Smooth muscle cell (in vitro differentiated cells): ENCODE results near the gene ACAD9. TPM values are rescaled to one million over a fixed set of nuclear protein-coding genes. Genes with fewer than 3 reads are reported as not detected.

Experiments used
- DNase-seq: peaks from one replicate; lab custom pipeline; 2025; ENCODE audit not compliant: unreplicated experiment; lab: John Stamatoyannopoulos, UW
- H2AFZ ChIP-seq: fragments of 200-600 bp; sonication (generic); 2 replicates; pipeline ENCODE4 v1.6.0; 2016; ENCODE audit warnings: antibody characterized with exemption, low read depth, mild to moderate bottlenecking
- H3F3A ChIP-seq: fragments of 200-600 bp; sonication (generic); 2 replicates; pipeline ENCODE4 v1.6.0; 2017; ENCODE audit warnings: antibody characterized with exemption, low read depth
- H3K27ac ChIP-seq: fragments of 200-600 bp; sonication (generic); 2 replicates; pipeline ENCODE4 v1.5.1; 2016; ENCODE audit warnings: low read depth, mild to moderate bottlenecking
- H3K27me3 ChIP-seq: fragments of 200-600 bp; sonication (generic); 2 replicates; pipeline ENCODE4 v1.6.1; 2016; ENCODE audit warnings: low read depth, mild to moderate bottlenecking
- H3K36me3 ChIP-seq: fragments of 200-600 bp; sonication (generic); 2 replicates; pipeline ENCODE4 v1.5.1; 2016; ENCODE audit warnings: low read depth
- H3K4me1 ChIP-seq: fragments of 200-600 bp; sonication (generic); 2 replicates; pipeline ENCODE4 v1.5.1; 2016; ENCODE audit warnings: low read depth
- H3K4me2 ChIP-seq: fragments of 200-600 bp; sonication (generic); 2 replicates; pipeline ENCODE4 v1.6.0; 2016; ENCODE audit warnings: mild to moderate bottlenecking
- H3K4me3 ChIP-seq: fragments of 200-600 bp; sonication (generic); 2 replicates; pipeline ENCODE4 v1.5.1; 2016; ENCODE audit warnings: mild to moderate bottlenecking
- H3K79me2 ChIP-seq: fragments of 200-600 bp; sonication (generic); 2 replicates; pipeline ENCODE4 v1.6.0; 2016; ENCODE audit warnings: low read depth, mild to moderate bottlenecking
- H3K9ac ChIP-seq: fragments of 200-600 bp; sonication (generic); 2 replicates; pipeline ENCODE4 v1.6.0; 2016; ENCODE audit warnings: low read depth
- H3K9me3 ChIP-seq: fragments of 200-600 bp; sonication (generic); replicated peaks from 2 replicates; pipeline ENCODE4 v1.5.1; 2016; ENCODE audit warnings: low read depth
- H4K20me1 ChIP-seq: fragments of 200-600 bp; sonication (generic); 2 replicates; pipeline ENCODE4 v1.6.0; 2016; ENCODE audit warnings: low read depth
- WGBS: methylation state at CpG from one replicate; pipeline ENCODE4 v1.1.7; 2016; ENCODE audit warnings: low lambda C conversion rate; 5-methylcytosine and 5-hydroxymethylcytosine counted together
- polyA plus RNA-seq: library from polyadenylated mRNA; unstranded; fragments of >200 nt; fragmentation: Nextera tagmentation; extraction: Ambion mirVana; gene quantifications from 2 replicates; pipeline ENCODE4 v1.2.1, GENCODE V29; 2016
- total RNA-seq: library from RNA; depleted of rRNA; stranded (reverse); fragments of >200 nt; gene quantifications from 2 replicates; pipeline ENCODE4 v1.2.3, GENCODE V29; 2014
- TF ChIP-seq, protein P1 (sequence below): fragments of 200-600 bp; sonication (generic); IDR thresholded peaks from 2 replicates; pipeline ENCODE4 v1.5.1; 2017; ENCODE audit warnings: borderline replicate concordance, mild to moderate bottlenecking, antibody characterized with exemption; ENCODE audit not compliant: insufficient read depth, poor library complexity, severe bottlenecking

ACAD9 gene
- total and polyA plus RNA-seq, 2 experiments from 2014 or later = 24.4 to 24.5 TPM

DNA sequence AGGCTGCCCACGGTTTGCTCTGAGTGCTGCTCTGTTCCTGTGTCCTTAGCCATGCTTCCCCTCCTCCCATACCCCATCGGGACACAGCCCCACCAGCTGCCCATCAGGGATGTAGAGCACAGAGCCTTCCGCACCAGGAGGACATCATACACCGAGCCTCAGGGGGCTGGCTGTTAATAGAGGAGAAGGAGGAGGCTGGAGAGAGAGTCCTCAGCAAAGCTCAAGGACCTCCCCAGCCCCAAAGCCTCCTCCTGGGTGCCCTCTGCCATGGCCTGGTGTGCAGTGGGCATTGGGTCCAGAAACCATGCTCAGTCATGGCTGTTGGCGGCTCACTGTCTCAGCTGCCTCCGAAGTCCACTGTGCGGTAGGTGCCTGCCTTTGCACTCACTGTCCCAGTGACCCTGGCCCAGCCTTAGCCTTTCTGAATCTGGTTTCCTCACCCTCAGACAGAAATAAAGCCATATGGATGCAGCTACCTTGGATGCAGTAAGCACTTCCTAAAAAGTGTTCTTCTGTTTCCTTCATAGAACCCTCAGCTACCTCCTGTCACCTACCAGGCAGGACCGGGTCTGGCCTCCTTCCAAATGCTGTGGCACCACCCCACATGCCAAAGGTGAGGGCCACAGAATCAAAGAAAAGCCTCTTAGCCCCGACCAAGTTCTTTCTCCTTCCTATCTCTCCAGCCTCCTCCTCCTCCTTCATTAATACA lies 53.9 kb downstream of the ACAD9 start:
- no peaks in the 10 kb centered on the region for H3K27me3 ChIP-seq
- no peaks in the 10 kb centered on the region for H3K9me3 ChIP-seq
- H3K4me2 ChIP-seq = no peak overlapping the region
- WGBS = 84% methylated on average over 9 of the region's 9 CpGs
- H3K36me3 ChIP-seq = no peaks in the 10 kb centered on the region
- no peak overlapping the region for H3K27ac ChIP-seq
- no peaks in the 10 kb centered on the region for H3K4me1 ChIP-seq
- no peaks in the 10 kb centered on the region for H3F3A ChIP-seq
- TF ChIP-seq, protein P1, sequence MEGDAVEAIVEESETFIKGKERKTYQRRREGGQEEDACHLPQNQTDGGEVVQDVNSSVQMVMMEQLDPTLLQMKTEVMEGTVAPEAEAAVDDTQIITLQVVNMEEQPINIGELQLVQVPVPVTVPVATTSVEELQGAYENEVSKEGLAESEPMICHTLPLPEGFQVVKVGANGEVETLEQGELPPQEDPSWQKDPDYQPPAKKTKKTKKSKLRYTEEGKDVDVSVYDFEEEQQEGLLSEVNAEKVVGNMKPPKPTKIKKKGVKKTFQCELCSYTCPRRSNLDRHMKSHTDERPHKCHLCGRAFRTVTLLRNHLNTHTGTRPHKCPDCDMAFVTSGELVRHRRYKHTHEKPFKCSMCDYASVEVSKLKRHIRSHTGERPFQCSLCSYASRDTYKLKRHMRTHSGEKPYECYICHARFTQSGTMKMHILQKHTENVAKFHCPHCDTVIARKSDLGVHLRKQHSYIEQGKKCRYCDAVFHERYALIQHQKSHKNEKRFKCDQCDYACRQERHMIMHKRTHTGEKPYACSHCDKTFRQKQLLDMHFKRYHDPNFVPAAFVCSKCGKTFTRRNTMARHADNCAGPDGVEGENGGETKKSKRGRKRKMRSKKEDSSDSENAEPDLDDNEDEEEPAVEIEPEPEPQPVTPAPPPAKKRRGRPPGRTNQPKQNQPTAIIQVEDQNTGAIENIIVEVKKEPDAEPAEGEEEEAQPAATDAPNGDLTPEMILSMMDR = no peak
- no peak for DNase-seq
- no peak overlapping the region for H3K4me3 ChIP-seq
- no peak overlapping the region for H3K9ac ChIP-seq
- no peak overlapping the region for H2AFZ ChIP-seq
- H3K79me2 ChIP-seq = no peaks in the 10 kb centered on the region
- no peaks in the 10 kb centered on the region for H4K20me1 ChIP-seq

DNA sequence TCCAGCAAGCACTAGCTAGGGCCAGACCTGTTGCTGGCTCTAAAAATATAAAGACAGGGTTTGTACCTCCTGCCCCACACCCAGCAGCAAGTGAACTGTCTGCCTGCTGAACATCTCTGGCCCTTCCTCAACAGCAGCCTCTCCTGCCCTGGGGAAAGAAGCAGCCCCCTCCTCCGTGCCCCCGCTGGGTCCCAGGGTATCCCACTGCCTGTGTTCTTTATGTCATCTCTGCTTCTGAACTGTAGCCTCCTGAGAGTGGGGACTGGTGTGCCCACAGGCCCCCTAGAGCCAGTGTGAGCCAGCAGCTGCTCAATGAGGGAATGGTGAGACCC lies 54.5 kb downstream of the ACAD9 start:
- Histone ChIP-seq H3K9ac (no peak overlapping the region), H4K20me1 (no peaks in the 10 kb centered on the region), H2AFZ (no peak overlapping the region), H3K4me1 (no peaks in the 10 kb centered on the region), H3K4me2 (no peak overlapping the region), H3K27me3 (no peaks in the 10 kb centered on the region), H3K27ac (no peak overlapping the region), H3K36me3 (no peaks in the 10 kb centered on the region), H3F3A (no peaks in the 10 kb centered on the region), H3K4me3 (no peak overlapping the region), H3K79me2 (no peaks in the 10 kb centered on the region), H3K9me3 (no peaks in the 10 kb centered on the region)
- WGBS = 100% methylated on average over 2 of the region's 2 CpGs
- TF ChIP-seq, protein P1 = no peak
- DNase-seq = no peak

DNA sequence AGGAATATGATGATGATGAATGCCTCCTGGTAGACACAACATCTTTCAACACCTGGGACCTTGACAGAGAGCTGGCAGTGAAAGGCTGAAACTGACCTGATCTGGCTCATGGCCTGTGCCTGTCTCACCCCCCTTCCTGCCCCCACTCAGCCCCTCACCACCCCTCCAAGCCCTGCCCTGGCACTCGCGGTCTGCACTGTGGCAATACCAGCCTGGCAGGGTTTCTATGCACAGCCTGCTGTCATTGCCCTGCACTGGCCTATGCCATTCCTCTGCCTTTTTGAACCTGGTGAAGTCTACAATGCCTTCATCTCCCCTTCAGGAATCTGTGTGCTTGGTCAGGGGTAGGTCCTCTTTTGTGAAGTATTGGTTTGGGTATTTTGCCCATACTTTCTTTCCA lies 56.5 kb downstream of the ACAD9 start:
- WGBS = 85% methylated on average over 2 of the region's 2 CpGs
- Histone ChIP-seq H3K27me3 (no peaks in the 10 kb centered on the region), H3K36me3 (no peaks in the 10 kb centered on the region), H3K79me2 (no peaks in the 10 kb centered on the region), H3F3A (no peaks in the 10 kb centered on the region), H3K4me3 (no peak overlapping the region), H3K9ac (no peak overlapping the region), H3K4me2 (no peak overlapping the region), H4K20me1 (no peaks in the 10 kb centered on the region), H3K9me3 (no peaks in the 10 kb centered on the region), H3K4me1 (no peaks in the 10 kb centered on the region), H2AFZ (no peak overlapping the region), H3K27ac (no peak overlapping the region)
- DNase-seq = no peak
- TF ChIP-seq, protein P1 = no peak

DNA sequence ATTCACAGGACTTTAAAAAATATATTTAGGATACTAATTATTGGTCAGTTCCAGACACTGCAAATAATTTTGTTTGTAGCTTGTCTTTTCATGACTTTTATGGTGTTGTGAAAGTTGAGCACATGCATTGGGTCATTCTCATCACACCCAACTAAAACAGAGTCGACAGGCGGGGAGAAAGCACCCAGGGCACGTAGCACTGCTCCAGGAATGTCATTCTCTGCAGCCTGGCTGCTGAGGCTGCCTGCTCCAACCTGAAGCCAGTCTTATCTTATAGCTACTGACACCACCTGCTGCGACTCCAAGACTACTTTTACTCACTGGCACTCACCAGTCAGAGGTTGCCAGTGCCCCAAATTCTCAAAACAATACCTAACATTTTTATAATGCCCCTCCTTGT lies 56.9 kb downstream of the ACAD9 start:
- H3K4me2 ChIP-seq = no peak overlapping the region
- H3K9ac ChIP-seq = no peak overlapping the region
- no peaks in the 10 kb centered on the region for H3K27me3 ChIP-seq
- H3K9me3 ChIP-seq = no peaks in the 10 kb centered on the region
- no peaks in the 10 kb centered on the region for H3K79me2 ChIP-seq
- no peaks in the 10 kb centered on the region for H3F3A ChIP-seq
- no peak for DNase-seq
- no peak overlapping the region for H2AFZ ChIP-seq
- TF ChIP-seq, protein P1 = no peak
- WGBS = 69% methylated on average over 4 of the region's 4 CpGs
- H4K20me1 ChIP-seq = no peaks in the 10 kb centered on the region
- no peak overlapping the region for H3K4me3 ChIP-seq
- H3K4me1 ChIP-seq = no peaks in the 10 kb centered on the region
- no peaks in the 10 kb centered on the region for H3K36me3 ChIP-seq
- H3K27ac ChIP-seq = no peak overlapping the region
